COLO668 (cell line): ENCODE measurements around the gene ATP6V0A1.

Experiments
- DNase-seq: peaks from one replicate; lab custom pipeline; 2025; ENCODE audit not compliant: unreplicated experiment; lab: John Stamatoyannopoulos, UW

ATP6V0A1 gene

DNA sequence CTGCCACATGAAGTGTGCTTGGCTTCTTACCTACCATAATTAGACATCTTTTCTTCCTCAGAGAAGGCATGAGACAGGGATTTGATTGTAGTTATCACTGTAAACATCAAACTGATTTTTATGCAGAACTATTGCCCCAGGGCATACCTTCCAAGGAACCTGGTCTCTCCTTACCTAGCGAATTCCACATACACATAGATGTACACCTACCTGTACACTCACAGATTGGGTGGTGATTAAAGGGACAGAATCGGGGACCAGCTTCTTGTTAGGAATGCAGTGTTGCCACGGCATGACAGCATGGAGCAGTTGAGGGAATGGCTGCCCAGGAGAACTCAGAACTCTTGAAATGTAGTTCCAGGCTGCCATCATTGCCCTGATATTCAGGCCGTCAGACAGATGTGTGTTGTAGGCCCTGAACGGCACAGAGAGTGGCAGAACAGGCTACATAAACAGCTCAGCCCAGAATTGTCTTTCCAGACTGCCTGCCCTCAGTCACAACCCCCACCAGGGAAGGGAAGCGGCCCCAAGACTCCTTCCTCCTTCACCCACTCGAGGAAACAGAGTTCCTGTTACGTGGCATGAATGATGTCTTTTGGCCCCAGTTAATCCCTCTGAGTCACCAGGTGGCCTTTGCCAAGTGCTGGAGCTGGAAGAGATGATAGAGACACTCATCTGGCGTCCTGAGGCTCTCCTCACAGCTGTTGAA lies 59.5 kb downstream of the ATP6V0A1 start:
- no peak for DNase-seq

DNA sequence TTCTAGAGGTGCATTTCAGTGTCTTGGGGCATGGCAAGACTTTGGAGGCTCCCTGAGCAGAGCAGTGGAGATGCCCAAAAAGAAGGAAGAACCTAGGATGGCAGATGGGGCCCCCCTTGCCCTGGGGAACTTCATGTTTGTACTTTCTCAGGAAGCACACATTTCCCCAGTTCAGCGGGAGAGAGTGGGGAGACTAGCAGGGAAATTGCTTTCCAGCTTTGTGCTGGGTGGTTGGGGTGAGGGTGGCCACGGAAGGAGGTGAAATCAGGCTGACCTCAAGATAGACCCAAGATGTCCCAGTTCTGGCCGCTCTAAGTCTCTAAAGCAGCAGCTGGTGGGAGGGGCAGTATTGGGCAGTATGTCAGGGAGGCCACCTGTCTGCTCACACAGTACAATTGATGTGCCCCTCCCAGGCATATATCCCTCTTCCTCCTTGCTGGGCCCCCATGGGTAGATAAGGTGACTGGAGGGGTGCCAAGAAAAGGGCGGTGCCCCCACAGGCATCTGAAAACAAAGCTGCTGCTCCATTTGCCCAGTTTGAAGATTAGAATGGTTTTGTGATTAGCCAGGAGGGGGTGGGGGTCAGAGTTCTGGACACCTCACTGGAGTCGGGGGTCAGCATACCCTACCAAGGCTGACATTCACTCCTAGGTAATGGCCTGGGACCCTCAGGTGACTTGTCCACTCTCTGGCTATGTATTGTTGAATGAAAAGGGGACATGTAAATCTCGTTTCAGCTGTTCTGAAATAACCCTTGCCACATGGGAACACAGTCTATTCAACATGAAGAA lies 60.3 kb downstream of the ATP6V0A1 start:
- DNase-seq, result no peak

DNA sequence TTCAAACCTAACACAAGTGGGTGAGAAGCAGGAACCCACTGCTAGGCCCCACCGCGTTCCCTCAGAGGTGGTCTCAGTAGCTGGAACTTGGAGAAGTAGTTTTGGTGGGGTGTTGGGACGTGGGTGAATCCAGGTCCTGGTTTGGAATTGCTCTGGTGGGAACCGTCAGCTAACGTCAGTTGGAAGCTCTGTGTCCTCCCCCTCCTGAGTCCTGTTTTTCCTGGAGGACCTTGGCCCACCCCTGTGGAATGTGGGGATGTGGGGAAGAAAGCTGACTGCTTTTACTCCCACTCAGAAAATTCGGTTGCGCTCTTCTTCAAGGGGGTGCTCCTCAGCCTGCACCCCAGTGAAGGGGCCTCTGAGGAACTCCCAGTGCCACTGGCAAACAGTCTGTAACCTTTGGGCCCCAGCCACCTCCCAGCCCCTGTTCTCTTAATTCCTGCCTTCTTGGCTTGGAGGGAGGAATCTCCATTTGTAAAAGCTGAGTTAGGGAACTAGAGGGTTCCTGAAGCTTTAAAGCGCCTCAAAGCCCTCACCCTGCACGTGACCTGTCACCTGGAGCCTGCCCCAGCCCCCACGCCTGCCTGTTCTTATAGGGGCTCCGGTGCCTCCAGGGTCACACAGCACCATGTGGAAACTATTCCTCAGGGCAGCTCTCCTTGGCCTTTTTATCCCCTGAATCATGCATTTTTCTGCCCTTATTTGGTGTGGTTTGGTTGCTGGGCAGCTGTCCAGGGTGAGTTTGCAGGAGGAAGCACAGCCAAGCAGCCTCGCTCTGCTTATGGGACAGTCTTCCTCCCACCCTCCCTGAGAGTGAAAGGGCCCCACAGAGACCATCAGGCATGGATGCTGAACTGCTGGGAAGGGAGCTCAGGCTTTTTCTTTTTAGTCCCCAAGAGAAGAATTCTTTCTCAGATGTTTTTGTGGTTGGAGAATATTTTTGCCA lies 61.1 kb downstream of the ATP6V0A1 start:
- no peak for DNase-seq

DNA sequence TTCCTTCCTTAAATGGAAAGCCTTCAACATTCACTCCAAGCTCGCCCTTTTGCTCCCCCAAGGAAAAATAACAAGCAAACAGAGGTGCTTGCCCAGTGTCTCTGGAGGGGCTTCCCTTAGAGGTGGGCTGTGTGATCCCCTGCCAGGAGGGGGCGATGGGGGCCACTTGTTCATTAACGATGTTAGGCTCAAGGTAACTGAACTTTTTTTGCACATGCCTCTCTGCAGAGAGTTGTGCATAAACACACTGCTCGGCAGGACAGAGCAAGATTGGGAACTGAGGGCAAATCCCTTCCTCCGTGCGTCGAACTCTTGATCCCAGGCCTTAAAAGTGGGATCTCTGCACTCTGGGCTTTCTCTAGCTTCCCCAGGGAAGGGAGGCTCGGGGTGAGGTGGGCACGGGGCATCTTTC lies 61.9 kb downstream of the ATP6V0A1 start:
- no peak for DNase-seq

DNA sequence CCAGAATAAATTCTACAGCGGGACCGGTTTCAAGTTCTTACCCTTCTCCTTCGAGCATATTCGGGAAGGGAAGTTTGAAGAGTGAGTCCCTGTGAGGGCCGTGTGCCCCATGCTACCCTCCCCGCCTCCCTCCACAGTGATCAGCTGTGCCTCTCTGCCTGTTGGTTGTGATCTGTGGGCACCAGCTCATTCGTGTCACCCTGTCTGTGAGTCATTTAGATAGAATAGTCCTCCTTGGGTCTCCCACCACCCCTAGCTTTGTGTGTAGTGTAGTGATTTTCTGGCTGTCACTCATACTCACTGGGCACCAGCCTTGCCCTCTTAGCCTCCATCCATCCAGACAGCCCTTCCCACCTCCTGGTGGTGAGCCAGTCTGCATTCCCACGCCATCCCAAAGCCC lies 62.4 kb downstream of the ATP6V0A1 start:
- DNase-seq, result no peak

DNA sequence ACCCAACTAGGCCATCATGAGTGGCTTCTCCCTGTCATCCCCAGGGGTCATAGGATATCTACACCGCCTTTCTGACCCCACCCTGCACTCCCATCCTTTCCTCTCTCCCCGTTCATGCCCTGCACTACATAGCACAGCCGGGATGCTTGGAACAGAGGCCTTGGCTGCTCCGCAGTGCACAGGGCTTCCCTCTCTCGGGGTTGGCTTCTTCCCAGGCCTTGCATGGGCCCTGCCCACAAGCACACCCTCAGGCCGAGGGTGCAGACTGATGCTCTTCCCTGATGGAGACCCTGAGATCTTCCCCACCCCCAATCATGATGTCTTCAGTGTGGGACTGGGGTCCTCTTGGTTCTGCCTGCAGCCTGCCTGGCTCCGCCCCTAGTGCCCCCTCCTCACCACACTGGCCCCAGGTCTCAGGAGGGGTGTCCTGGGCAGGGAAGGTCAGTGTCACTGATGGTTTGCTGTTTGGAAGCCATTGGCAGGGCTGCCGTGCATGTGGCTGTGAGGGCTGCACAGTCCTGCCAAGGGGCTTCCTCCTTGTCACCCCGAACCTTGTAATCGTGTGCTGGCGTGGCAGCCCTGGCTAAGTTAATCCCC lies 63.1 kb downstream of the ATP6V0A1 start:
- no peak for DNase-seq

DNA sequence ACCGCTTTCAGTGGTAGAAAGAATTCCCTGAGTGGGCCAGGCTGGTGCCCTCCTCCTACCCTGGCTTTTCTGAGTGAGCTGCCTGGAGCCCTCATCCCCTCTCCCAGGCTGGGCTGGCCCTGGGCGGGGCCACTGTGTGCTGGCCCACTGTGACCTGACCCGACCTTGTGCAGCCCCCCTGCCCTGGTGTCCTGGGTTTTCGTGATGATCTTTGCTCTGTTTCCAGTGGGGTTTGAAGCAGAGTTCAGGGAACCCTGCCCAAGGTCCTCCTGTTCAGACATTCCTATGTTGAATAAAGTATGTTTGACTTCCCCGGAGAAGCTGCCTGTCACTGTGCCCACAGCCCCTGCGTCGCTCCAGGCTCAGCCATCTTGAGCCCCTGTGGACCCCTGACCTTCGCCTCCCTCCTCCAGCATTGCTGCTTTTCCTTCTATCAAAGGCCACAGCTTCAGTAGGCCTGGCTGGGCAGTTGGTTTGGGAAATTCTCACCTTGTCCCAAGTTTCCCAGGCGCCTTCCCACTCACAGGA lies 63.6 kb downstream of the ATP6V0A1 start:
- DNase-seq, result no peak

DNA sequence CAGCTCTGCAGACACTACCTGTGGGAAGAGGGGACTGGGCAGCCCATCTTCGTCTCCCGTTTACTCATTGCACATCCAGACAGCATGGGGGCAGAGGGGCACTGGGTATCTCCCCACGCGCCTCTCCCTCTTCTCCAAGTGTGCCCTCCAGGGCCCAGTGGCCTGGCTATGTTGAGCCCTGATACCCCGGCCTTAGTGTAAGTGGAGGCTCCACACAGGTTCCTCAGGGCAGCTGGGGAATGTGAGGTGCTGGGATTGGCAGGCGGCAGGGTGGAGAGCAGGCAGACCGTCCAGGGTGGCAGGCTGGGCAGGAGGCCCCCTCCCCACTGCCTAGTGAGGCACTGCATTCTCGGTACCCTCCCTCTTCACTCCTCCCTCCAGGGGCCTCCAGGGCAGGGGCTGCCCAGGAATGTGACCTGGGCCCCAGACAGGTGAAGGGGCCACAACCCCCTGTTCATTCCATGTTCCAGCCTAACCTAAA lies 64.2 kb downstream of the ATP6V0A1 start:
- DNase-seq, result no peak

DNA sequence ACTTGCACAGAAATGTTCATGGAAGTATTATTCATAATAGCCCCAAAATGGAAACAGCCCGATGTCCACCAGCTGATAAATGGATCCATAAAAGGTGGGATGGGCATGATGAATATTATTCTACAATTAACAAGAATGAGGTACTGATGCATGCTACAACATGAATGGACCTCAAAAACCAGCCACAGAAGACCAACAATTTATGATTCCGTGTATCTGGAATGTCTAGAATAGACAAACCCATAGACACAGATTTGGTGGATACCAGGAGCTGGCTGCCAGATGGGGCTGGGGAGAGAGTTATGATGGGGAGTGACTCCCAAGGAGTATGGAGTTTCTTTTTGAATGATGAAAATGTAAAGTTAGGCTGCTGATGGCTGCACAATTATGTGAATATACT lies 66.5 kb downstream of the ATP6V0A1 start:
- DNase-seq, result no peak

DNA sequence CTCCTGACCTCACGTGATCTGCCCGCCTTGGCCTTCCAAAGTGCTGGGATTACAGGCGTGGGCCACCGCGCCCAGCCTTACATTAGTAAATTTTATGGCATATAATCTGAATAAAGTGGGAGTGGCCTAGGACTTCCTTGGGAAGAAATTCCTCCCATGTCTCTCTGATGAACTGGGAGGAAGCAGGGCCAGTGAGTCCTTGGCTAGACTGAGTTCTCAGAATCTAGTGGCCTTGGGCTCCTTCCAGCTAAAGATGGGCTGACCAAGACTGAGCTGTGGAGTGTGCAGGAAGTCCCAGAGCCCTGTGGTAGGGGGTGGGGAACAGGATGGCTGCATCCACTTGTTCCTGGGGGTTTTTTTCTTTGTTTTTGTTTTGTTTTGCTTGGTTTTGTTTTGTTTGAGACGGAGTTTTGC lies 67.4 kb downstream of the ATP6V0A1 start:
- DNase-seq, result no peak

DNA sequence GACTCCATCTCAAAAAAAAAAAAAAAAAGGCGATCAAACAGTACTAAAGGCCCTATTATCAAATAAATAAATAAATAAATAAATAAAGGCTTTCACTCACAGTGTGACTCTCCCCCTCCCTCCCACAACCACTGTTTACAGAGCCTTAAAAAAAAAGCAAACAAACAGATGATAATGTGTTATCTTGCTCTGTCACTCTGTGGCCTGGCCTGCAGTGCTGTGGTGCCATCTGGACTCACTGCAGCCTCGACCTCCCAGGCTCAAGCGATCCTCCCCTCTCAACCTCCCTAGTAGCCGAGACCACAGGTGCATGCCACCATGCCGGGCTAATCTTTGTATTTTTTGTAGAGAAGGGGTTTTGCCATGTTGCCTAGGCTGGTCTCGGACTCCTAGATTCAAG lies 69.3 kb downstream of the ATP6V0A1 start:
- DNase-seq, result no peak

DNA sequence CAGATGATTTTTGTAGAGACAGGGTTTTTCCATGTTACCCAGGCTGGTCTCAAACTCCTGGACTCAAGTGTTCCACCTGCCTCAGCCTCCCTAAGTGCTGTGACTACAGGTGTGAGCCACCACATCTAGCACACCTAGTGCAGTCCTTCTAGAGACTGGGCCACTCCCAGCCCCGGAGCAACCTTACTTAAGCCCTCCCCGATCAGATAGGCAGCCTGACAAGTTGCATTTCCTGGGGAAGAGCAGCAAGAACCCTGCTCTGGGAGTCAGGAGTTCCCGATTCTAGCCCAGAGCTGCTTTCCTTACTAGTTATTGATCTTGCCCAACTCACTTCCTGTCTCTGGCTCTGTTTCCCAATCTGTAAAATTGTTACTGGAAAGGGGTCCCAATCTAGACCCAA lies 70.4 kb downstream of the ATP6V0A1 start:
- DNase-seq, result no peak

DNA sequence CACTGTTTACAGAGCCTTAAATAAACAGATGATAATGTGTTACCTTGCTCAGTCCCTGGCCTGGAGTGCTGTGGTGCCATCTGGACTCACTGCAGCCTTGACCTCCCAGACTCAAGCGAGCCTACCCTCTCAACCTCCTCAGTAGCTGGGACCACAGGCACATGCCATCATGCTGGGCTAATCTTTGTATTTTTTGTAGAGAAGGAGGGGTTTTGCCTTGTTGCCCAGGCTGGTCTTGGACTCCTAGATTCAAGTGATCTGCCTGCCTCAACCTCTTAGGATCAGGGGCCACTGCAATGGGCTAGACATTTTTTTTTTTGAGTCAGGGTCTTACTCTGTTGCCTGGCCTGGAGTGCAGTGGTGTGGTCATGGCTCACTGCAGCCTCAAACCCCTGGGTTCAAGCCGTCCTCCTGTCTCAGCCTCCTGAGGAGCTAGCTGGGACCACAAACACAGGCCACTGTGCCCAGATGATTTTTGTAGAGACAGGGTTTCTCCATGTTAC lies 72.3 kb downstream of the ATP6V0A1 start:
- DNase-seq, result peak; percentile 33

DNA sequence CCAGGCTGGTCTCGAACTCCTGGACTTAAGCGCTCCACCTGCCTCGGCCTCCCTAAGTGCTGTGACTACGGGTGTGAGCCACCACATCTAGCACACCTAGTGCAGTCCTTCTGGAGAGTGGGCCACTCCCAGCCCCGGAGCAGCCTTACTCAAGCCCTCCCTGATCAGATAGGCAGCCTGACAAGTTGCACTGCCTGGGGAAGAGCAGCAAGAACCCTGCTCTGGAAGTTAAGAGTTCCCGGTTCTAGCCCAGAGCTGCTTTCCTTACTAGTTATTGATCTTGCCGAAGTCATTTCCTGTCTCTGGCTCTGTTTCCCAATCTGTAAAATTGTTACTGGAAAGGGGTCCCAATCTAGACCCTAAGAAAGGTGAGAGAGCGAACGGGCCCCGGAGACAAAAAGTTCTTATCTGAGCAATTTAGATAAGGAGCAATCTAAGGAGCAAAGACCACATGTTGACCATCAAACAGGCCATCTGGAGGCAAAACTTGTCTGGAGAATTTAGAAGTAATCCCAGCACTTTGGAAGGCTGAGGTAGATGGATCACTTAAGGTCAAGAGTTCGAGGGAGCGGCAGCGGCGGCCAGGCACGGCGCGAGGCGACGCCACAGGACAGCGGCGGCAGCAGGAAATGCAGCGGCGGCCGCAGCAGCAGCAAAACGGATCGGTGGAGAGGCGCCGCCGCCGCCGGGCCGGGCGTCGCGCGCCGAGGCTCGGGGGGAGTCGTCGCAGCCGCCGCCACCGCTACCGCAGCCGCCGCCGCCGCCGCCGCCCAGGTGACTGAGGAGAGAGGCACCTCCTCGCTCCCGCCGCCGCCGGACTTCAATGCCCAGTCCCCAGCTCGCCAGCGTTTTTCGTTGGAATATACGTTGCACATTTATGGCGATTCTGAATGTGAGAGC lies 73.0 kb downstream of the ATP6V0A1 start:
- DNase-seq, result peak; percentile 69

DNA sequence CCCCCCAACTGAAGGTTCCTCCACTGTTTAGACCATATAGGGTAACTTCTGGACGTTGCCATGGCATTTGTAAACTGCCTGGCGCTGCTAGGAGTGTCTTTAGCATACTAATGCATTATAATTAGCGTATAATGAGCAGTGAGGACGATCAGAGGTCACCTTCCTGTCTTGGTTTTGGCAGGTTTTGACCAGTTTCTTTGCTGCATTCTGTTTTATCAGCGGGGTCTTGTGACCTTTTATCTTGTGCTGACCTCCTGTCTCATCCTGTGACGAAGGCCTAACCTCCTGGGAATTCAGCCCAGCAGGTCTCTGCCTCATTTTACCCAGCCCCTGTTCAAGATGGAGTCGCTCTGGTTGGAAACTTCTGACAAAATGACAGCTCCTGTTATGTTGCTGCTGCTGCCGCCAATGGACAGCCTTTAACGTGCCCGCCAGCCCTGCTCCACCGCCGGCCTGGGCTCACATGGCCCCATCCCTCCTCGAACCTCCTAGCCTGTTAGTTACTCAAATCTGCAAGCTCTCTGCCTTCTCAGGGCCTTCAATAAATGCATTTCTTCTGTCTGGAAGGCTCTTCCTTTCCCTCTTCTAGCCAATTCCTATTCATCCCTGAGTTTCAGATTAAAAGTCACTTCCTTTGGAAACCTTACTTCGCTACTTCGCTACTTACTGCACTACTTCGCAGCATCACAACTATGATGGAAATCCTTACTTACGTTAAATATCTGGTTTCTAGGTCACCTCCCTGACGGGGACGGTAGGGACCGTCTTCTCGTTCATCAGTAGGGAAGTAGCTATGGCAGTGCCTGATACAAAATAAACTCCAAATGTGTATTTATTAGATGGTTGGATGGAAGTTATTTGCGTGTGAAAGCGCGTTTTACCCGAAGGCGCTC lies 76.7 kb downstream of the ATP6V0A1 start:
- DNase-seq, result peak; percentile 5

DNA sequence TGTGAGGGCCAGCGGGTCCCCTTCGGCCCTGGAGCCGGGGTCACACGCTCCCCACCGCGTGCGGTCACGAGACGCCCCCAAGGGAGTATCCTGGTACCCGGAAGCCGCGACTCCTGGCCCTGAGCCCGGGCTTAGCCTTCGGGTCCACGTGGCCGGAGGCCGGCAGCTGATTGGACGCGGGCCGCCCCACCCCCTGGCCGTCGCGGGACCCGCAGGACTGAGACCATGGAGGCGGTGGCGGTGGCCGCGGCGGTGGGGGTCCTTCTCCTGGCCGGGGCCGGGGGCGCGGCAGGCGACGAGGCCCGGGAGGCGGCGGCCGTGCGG lies 77.3 kb downstream of the ATP6V0A1 start, which contains the start of gene NAGLU:
NAGLU (plus strand) TSS at position 194 of the 324 bp plus-strand sequence; CDS start at position 226, 32 bp downstream.
- DNase-seq, result peak; percentile 92

DNA sequence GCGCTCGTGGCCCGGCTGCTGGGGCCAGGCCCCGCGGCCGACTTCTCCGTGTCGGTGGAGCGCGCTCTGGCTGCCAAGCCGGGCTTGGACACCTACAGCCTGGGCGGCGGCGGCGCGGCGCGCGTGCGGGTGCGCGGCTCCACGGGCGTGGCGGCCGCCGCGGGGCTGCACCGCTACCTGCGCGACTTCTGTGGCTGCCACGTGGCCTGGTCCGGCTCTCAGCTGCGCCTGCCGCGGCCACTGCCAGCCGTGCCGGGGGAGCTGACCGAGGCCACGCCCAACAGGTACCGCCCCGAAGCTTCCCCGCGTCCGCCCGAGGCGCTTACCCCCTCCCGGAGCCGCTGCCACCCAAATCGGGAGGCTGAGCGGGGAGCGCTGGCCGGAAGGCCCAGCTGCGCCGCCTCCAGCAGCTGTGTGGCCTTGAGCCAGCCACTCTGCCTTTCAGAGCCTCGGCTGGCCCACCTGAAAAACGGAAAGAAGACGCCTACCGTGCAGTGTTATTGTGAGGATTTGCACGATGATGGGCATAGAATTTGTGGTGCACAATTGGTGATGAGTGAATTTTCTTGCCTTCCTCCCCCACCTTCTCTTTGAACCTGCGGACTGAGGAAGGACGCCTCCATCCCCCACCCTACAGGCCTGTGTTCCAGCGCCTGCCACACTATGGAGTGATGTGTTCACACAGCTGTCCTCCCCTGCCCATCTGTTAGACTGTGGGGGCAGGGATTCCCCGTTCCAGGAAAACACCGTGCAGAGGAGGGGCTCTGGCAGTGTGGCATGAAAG lies 77.9 kb downstream of the ATP6V0A1 start:
- DNase-seq, result peak; percentile 90
